Measurements from ENCODE around the gene DOK6.

GRCh38 chr18:69444221-69444620 lies 43.5 kb downstream of the DOK6 start:
- TF ChIP-seq BCLAF1 (IDR thresholded peaks at IDR 0.05) (no peak), RAD21 (CRISPR knock-in tag; IDR thresholded peaks at IDR 0.05) (no peak)
- TF ChIP-seq, protein P1, sequence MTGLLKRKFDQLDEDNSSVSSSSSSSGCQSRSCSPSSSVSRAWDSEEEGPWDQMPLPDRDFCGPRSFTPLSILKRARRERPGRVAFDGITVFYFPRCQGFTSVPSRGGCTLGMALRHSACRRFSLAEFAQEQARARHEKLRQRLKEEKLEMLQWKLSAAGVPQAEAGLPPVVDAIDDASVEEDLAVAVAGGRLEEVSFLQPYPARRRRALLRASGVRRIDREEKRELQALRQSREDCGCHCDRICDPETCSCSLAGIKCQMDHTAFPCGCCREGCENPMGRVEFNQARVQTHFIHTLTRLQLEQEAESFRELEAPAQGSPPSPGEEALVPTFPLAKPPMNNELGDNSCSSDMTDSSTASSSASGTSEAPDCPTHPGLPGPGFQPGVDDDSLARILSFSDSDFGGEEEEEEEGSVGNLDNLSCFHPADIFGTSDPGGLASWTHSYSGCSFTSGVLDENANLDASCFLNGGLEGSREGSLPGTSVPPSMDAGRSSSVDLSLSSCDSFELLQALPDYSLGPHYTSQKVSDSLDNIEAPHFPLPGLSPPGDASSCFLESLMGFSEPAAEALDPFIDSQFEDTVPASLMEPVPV (CRISPR knock-in tag; IDR thresholded peaks at IDR 0.05): no peak
- TF ChIP-seq, protein P2, sequence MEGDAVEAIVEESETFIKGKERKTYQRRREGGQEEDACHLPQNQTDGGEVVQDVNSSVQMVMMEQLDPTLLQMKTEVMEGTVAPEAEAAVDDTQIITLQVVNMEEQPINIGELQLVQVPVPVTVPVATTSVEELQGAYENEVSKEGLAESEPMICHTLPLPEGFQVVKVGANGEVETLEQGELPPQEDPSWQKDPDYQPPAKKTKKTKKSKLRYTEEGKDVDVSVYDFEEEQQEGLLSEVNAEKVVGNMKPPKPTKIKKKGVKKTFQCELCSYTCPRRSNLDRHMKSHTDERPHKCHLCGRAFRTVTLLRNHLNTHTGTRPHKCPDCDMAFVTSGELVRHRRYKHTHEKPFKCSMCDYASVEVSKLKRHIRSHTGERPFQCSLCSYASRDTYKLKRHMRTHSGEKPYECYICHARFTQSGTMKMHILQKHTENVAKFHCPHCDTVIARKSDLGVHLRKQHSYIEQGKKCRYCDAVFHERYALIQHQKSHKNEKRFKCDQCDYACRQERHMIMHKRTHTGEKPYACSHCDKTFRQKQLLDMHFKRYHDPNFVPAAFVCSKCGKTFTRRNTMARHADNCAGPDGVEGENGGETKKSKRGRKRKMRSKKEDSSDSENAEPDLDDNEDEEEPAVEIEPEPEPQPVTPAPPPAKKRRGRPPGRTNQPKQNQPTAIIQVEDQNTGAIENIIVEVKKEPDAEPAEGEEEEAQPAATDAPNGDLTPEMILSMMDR (CRISPR knock-in tag; IDR thresholded peaks at IDR 0.05): no peak
